Karpas-422 (cell line): ENCODE results near the gene GRM7. TPM values are rescaled to one million over a fixed set of nuclear protein-coding genes. Genes with fewer than 3 reads are reported as not detected.

Source experiments
- DNase-seq: peaks from one replicate; pipeline ENCODE4 v3.0.0-alpha.2; 2015
- H2AFZ ChIP-seq: fragments of 200-600 bp; sonication (generic); 2 replicates; pipeline ENCODE4 v1.6.1; 2014; ENCODE audit warnings: antibody characterized with exemption, low read length, mixed read lengths
- H3K27ac ChIP-seq: fragments of 200-600 bp; sonication (generic); 2 replicates; pipeline ENCODE4 v1.5.1; 2014; ENCODE audit warnings: mild to moderate bottlenecking, low read length, moderate library complexity
- H3K27me3 ChIP-seq: fragments of 200-600 bp; sonication (generic); 2 replicates; pipeline ENCODE4 v1.6.1; 2014; ENCODE audit warnings: low read length, mixed read lengths
- H3K36me3 ChIP-seq: fragments of 200-600 bp; sonication (generic); 2 replicates; pipeline ENCODE4 v1.6.1; 2014; ENCODE audit warnings: low read length, mixed read lengths; ENCODE audit not compliant: insufficient read depth
- H3K4me1 ChIP-seq: fragments of 200-600 bp; sonication (generic); 2 replicates; pipeline ENCODE4 v1.6.1; 2014; ENCODE audit warnings: mild to moderate bottlenecking, low read length, mixed read lengths
- H3K4me2 ChIP-seq: fragments of 200-600 bp; sonication (generic); 2 replicates; pipeline ENCODE4 v1.6.1; 2014; ENCODE audit warnings: low read length, low read depth, mild to moderate bottlenecking; ENCODE audit not compliant: poor library complexity, severe bottlenecking
- H3K4me3 ChIP-seq: fragments of 200-600 bp; sonication (generic); 2 replicates; pipeline ENCODE4 v1.5.1; 2014; ENCODE audit warnings: mild to moderate bottlenecking, antibody characterized with exemption, low read length, mixed read lengths
- H3K79me2 ChIP-seq: fragments of 200-600 bp; sonication (generic); 2 replicates; pipeline ENCODE4 v1.6.1; 2014; ENCODE audit warnings: mild to moderate bottlenecking, low read length, mixed read lengths
- H3K9ac ChIP-seq: fragments of 200-600 bp; sonication (generic); 2 replicates; pipeline ENCODE4 v1.6.0; 2014; ENCODE audit warnings: low read length
- H3K9me2 ChIP-seq: fragments of 200-600 bp; sonication (generic), shearing (Covaris generic); replicated peaks from 2 replicates; pipeline ENCODE4 v1.6.0; 2014; ENCODE audit warnings: mild to moderate bottlenecking, low read length, moderate library complexity; ENCODE audit not compliant: insufficient read depth
- H3K9me3 ChIP-seq: fragments of 300-700, 200-600 bp; sonication (generic); 2 replicates; pipeline ENCODE4 v1.6.1; 2014; ENCODE audit warnings: low read length, mixed read lengths
- H4K20me1 ChIP-seq: fragments of 200-600 bp; sonication (generic); 2 replicates; pipeline ENCODE4 v1.6.1; 2014; ENCODE audit warnings: mild to moderate bottlenecking, antibody characterized with exemption, low read length, low read depth; ENCODE audit not compliant: insufficient read depth
- total RNA-seq: library from RNA; depleted of rRNA; stranded (reverse); fragments of >200 nt; shearing (Covaris generic); gene quantifications from 2 replicates; pipeline ENCODE4 v1.2.3, GENCODE V29; 2014; ENCODE audit warnings: low replicate concordance

The GRM7 gene
- total RNA-seq, 1 experiment from 2014 or later, result not detected

DNA sequence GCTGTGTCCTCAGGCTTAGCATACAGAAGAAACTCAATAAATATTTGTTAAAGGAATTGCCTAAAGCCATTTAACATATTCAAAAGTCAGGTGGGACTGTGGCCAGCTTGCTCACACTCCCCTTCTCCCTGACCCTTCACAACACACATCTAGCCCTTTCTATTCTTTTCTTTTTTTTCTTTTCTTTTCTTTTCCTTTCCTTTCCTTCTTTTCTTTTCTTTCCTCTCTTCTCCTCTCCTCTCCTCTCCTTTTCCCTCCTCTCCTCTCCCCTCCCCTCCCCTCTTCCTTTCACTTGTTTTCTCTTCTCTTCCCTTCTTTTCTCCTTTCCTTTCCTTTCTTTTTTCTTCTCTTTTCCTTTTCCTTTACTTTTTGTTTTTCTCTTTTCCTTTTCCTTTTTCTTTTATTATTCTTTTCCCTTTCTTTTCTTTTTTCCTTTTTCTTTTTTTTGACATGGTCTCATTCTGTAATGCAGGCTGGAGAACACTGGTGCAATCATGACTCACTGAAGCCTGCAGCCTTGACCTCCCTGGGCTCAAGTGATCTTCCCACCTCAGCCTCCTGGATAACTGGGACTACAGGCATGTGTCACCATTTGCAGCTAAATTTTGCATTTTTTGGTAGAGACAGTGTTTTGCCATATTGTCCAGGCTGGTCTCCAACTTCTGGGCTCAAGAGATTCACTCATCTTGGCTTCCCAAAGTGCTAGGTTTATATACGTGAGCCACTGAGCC, 377.8 kb downstream of the GRM7 start:
- Histone ChIP-seq H3K79me2 (no peaks in the 10 kb centered on the region), H3K36me3 (no peaks in the 10 kb centered on the region), H3K4me3 (no peak overlapping the region), H3K27ac (no peak overlapping the region), H3K9ac (no peak overlapping the region), H4K20me1 (no peaks in the 10 kb centered on the region), H2AFZ (no peak overlapping the region), H3K9me3 (peaks cover 30% of the 10 kb centered on the region), H3K4me1 (no peaks in the 10 kb centered on the region), H3K27me3 (no peaks in the 10 kb centered on the region), H3K4me2 (no peak overlapping the region), H3K9me2 (no peaks in the 10 kb centered on the region)
- DNase-seq, result no peak

- Histone ChIP-seq H2AFZ (no peak overlapping the region), H3K36me3 (no peaks in the 10 kb centered on the region), H3K9me2 (no peaks in the 10 kb centered on the region), H3K27me3 (no peaks in the 10 kb centered on the region), H3K4me2 (no peak overlapping the region), H3K4me1 (no peaks in the 10 kb centered on the region), H3K4me3 (no peak overlapping the region), H3K27ac (no peak overlapping the region), H3K9ac (no peak overlapping the region), H4K20me1 (no peaks in the 10 kb centered on the region), H3K9me3 (peaks cover 20% of the 10 kb centered on the region), H3K79me2 (no peaks in the 10 kb centered on the region)
- DNase-seq, result no peak
Measured at GRCh38 chr3:7241584-7242302, 380.8 kb downstream of the GRM7 start.

- H4K20me1 ChIP-seq, result no peaks in the 10 kb centered on the region
- no peaks in the 10 kb centered on the region for H3K27me3 ChIP-seq
- no peaks in the 10 kb centered on the region for H3K79me2 ChIP-seq
- H3K9ac ChIP-seq, result no peak overlapping the region
- H2AFZ ChIP-seq, result no peak overlapping the region
- peaks cover 20% of the 10 kb centered on the region for H3K9me3 ChIP-seq
- H3K9me2 ChIP-seq, result no peaks in the 10 kb centered on the region
- no peak overlapping the region for H3K27ac ChIP-seq
- H3K4me2 ChIP-seq, result no peak overlapping the region
- no peak for DNase-seq
- H3K36me3 ChIP-seq, result no peaks in the 10 kb centered on the region
- no peak overlapping the region for H3K4me3 ChIP-seq
- H3K4me1 ChIP-seq, result no peaks in the 10 kb centered on the region
Measured at GRCh38 chr3:7242303-7242635, 381.4 kb downstream of the GRM7 start.

DNA sequence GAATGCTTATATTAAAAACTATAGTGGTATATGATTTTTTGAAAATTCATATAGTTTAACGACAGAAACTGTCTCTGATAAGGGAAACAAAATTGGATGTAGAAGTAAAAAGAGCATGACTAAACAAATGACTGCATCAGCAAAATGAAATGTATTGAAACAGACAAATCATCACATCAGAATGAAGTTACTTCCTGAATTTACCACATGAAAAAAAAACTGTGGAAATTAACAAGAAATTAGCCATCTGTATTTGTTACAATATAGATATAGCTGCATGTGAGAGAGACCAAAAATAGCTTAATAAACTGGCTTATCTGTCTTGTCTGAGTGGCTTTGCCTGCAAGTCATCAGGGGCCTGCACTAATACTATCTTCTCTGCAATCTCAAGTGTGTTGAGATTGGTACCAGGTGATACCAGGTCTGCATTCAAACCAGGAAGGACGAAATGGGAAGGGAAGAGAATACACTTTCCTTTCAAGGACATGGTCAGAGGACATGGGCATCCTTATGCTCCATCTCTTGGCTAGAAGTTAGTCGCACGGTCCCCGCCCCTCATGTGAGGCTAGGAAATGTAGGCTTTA, 388.7 kb downstream of the GRM7 start:
- Histone ChIP-seq H3K9me2 (no peaks in the 10 kb centered on the region), H4K20me1 (no peaks in the 10 kb centered on the region), H3K4me2 (no peak overlapping the region), H3K27me3 (no peaks in the 10 kb centered on the region), H3K4me3 (no peak overlapping the region), H3K27ac (no peak overlapping the region), H3K79me2 (no peaks in the 10 kb centered on the region), H3K36me3 (no peaks in the 10 kb centered on the region), H3K9ac (no peak overlapping the region), H2AFZ (no peak overlapping the region), H3K9me3 (peaks cover 19% of the 10 kb centered on the region), H3K4me1 (no peaks in the 10 kb centered on the region)
- no peak for DNase-seq

DNA sequence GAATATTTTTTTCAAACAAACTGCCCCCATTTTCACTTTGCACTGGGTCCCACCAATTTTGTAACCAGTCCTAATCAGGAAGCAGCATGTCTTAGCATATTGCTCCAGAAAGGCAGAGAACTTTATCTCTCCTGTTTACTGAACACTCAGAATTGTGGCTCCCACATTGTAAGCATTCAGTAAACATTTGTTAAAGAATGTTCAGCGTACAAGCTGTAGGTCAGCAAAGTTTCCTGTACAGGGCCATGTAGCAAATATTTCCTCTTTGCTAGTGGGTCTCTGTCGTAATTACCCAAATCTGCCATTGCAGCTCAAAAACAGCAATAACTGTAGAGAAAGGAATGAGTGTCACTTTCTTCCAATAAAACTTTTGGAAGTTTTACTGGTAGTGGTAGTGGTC, 393.3 kb downstream of the GRM7 start:
- Histone ChIP-seq H3K9me3 (peaks cover 20% of the 10 kb centered on the region), H2AFZ (no peak overlapping the region), H3K4me1 (no peaks in the 10 kb centered on the region), H3K4me2 (no peak overlapping the region), H3K79me2 (no peaks in the 10 kb centered on the region), H4K20me1 (no peaks in the 10 kb centered on the region), H3K4me3 (no peak overlapping the region), H3K9ac (no peak overlapping the region), H3K27ac (no peak overlapping the region), H3K9me2 (no peaks in the 10 kb centered on the region), H3K27me3 (no peaks in the 10 kb centered on the region), H3K36me3 (no peaks in the 10 kb centered on the region)
- no peak for DNase-seq

- H3K9me2 ChIP-seq, result no peaks in the 10 kb centered on the region
- H3K9ac ChIP-seq, result no peak overlapping the region
- H3K4me3 ChIP-seq, result no peak overlapping the region
- H3K27me3 ChIP-seq, result no peaks in the 10 kb centered on the region
- H3K79me2 ChIP-seq, result no peaks in the 10 kb centered on the region
- no peak overlapping the region for H3K4me2 ChIP-seq
- no peak overlapping the region for H2AFZ ChIP-seq
- H3K36me3 ChIP-seq, result no peaks in the 10 kb centered on the region
- H3K27ac ChIP-seq, result no peak overlapping the region
- H4K20me1 ChIP-seq, result no peaks in the 10 kb centered on the region
- DNase-seq, result no peak
- H3K9me3 ChIP-seq, result peaks cover 10% of the 10 kb centered on the region
- no peaks in the 10 kb centered on the region for H3K4me1 ChIP-seq
Measured at GRCh38 chr3:7260975-7261374, 400.1 kb downstream of the GRM7 start.

- Histone ChIP-seq H3K27ac (no peak overlapping the region), H3K36me3 (no peaks in the 10 kb centered on the region), H3K9me2 (no peaks in the 10 kb centered on the region), H3K27me3 (no peaks in the 10 kb centered on the region), H3K4me2 (no peak overlapping the region), H3K4me3 (no peak overlapping the region), H3K79me2 (no peaks in the 10 kb centered on the region), H3K4me1 (no peaks in the 10 kb centered on the region), H3K9me3 (peaks cover 8% of the 10 kb centered on the region; the same call in 1 of the 2 replicates), H2AFZ (no peak overlapping the region), H4K20me1 (no peaks in the 10 kb centered on the region), H3K9ac (no peak overlapping the region)
- no peak for DNase-seq
Measured at GRCh38 chr3:7263347-7264195, 402.7 kb downstream of the GRM7 start.

DNA sequence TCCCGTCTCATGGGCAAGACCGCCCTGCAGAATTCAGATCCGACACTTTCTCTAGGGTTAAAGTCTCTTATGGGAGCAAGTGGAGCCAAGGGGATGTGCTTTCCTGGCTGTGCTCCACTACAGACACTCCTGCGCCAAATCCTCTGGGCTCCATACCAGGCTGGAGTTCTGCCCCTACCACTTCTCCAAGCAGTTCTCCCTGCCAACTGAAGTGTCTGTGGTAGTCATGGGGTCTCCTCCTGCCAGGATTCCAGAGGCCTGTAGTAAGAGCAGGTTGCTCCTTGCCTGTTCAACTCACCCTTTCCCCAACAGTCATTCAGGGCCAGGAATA, 403.2 kb downstream of the GRM7 start:
- Histone ChIP-seq H4K20me1 (no peaks in the 10 kb centered on the region), H3K9me2 (no peaks in the 10 kb centered on the region), H3K36me3 (no peaks in the 10 kb centered on the region), H3K4me1 (no peaks in the 10 kb centered on the region), H2AFZ (no peak overlapping the region), H3K9ac (no peak overlapping the region), H3K79me2 (no peaks in the 10 kb centered on the region), H3K27me3 (no peaks in the 10 kb centered on the region), H3K9me3 (peaks cover 8% of the 10 kb centered on the region; the same call in 1 of the 2 replicates), H3K4me2 (no peak overlapping the region), H3K4me3 (no peak overlapping the region), H3K27ac (no peak overlapping the region)
- DNase-seq, result no peak
